Measurements from ENCODE around the gene TLL1.

Gene TLL1

DNA sequence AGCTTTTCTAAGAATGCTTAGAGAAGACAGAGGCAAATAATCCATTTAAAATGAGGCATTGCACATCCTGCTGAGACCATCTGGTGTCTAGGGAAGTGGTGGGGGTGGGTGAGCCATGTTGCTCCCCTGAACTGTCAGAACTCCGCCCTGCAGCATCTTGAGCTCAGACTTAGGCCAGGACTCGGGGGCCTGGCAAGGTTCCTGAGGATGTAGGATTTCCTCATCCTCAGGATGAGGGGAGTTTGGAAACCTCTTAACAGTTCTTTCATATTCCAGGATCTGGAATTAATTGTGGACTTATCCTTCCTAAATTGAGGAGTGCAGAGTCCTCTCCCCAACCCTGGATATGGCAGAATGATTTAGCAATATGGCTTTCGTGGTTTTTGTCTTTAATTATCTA is 6.6 kb downstream of the TLL1 start:
- Histone ChIP-seq H3K4me2 (ENCODE audit: low read length) (no peak overlapping the region), H3K79me2 (ENCODE audit: low read length) (no peaks in the 10 kb centered on the region), H3K4me3 (ENCODE audit: low read length) (no peak overlapping the region), H3K4me1 (ENCODE audit: low read length) (no peaks in the 10 kb centered on the region), H3K36me3 (replicated peaks; ENCODE audit: low read depth, low read length) (no peaks in the 10 kb centered on the region), H2AFZ (ENCODE audit: low read depth, low read length) (no peak overlapping the region), H4K20me1 (ENCODE audit: insufficient read depth, low read length) (no peaks in the 10 kb centered on the region), H3K27me3 (ENCODE audit: low read depth, low read length) (no peaks in the 10 kb centered on the region), H3K9me3 (ENCODE audit: insufficient read depth, low read length) (no peaks in the 10 kb centered on the region; the same call in 1 of the 2 replicates), H3K9ac (ENCODE audit: low read length) (no peak overlapping the region), H3K27ac (ENCODE audit: low read length) (no peak overlapping the region)
- no peak for TF ChIP-seq EZH2phosphoT487 (IDR thresholded peaks at IDR 0.05; ENCODE audit: low read depth)
- TF ChIP-seq, protein P1, sequence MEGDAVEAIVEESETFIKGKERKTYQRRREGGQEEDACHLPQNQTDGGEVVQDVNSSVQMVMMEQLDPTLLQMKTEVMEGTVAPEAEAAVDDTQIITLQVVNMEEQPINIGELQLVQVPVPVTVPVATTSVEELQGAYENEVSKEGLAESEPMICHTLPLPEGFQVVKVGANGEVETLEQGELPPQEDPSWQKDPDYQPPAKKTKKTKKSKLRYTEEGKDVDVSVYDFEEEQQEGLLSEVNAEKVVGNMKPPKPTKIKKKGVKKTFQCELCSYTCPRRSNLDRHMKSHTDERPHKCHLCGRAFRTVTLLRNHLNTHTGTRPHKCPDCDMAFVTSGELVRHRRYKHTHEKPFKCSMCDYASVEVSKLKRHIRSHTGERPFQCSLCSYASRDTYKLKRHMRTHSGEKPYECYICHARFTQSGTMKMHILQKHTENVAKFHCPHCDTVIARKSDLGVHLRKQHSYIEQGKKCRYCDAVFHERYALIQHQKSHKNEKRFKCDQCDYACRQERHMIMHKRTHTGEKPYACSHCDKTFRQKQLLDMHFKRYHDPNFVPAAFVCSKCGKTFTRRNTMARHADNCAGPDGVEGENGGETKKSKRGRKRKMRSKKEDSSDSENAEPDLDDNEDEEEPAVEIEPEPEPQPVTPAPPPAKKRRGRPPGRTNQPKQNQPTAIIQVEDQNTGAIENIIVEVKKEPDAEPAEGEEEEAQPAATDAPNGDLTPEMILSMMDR (IDR thresholded peaks at IDR 0.05; ENCODE audit: low read depth, low read length), result no peak

DNA sequence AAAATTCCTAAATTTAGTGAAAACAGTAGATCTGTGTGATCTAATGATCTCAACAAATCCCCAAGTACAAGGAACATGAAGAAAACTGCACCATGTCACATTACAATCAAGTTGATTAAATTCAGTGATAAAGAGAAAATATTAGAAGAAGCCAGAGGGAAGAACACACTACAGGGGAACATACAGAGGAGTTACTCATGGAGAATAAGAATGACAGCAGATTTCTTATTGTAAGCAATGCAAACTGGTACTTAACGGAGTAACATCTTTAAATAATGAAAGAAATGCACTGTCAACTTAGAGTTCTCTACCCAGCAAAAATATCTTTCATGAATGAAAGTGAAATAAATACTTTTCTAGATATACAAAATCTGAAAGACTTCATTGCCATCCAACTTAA is 21.1 kb downstream of the TLL1 start:
- Histone ChIP-seq H2AFZ (ENCODE audit: low read depth, low read length) (no peak overlapping the region), H4K20me1 (ENCODE audit: insufficient read depth, low read length) (no peaks in the 10 kb centered on the region), H3K27ac (ENCODE audit: low read length) (no peak overlapping the region), H3K4me1 (ENCODE audit: low read length) (no peaks in the 10 kb centered on the region), H3K4me2 (ENCODE audit: low read length) (no peak overlapping the region), H3K4me3 (ENCODE audit: low read length) (no peak overlapping the region), H3K36me3 (replicated peaks; ENCODE audit: low read depth, low read length) (no peaks in the 10 kb centered on the region), H3K27me3 (ENCODE audit: low read depth, low read length) (no peaks in the 10 kb centered on the region), H3K9me3 (ENCODE audit: insufficient read depth, low read length) (no peaks in the 10 kb centered on the region), H3K79me2 (ENCODE audit: low read length) (no peaks in the 10 kb centered on the region), H3K9ac (ENCODE audit: low read length) (no peak overlapping the region)
- TF ChIP-seq, protein P1 (IDR thresholded peaks at IDR 0.05; ENCODE audit: low read depth, low read length), result no peak
- no peak for TF ChIP-seq EZH2phosphoT487 (IDR thresholded peaks at IDR 0.05; ENCODE audit: low read depth)

DNA sequence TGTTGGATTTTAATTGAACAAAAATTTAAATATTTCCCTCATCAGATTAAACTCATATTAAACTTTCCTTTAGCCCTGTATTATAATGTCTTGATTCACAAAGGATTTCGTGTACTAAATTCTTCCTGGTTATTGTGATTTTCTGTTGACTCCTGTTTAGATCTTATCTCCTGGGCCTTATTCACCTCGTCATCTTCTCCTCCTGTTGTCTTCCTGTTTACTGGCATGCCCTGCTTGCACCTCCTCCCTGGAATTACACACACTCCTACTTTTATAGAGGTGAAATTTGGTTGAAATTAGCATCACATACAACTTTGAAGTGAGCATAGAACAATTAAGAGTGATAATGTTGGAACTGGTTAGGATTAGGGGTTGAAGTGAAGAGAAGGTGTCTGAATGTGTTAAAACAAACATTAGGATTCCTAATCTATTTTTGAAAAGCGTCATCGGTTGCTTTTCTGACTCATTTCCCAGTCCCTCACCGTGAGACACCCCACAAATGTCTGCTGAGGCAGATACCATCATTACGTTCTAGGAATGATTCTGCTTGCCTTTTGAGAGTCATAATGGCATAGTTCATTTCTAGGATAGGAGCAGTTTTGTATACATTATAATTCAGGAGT is 32.5 kb downstream of the TLL1 start:
- Histone ChIP-seq H3K9me3 (ENCODE audit: insufficient read depth, low read length) (no peaks in the 10 kb centered on the region), H3K36me3 (replicated peaks; ENCODE audit: low read depth, low read length) (no peaks in the 10 kb centered on the region), H3K27me3 (ENCODE audit: low read depth, low read length) (no peaks in the 10 kb centered on the region), H2AFZ (ENCODE audit: low read depth, low read length) (peak overlapping the region; percentile 24; the same call in 1 of the 2 replicates), H3K4me3 (ENCODE audit: low read length) (no peak overlapping the region), H3K4me1 (ENCODE audit: low read length) (no peaks in the 10 kb centered on the region), H3K9ac (ENCODE audit: low read length) (no peak overlapping the region), H3K4me2 (ENCODE audit: low read length) (no peak overlapping the region), H3K79me2 (ENCODE audit: low read length) (no peaks in the 10 kb centered on the region), H4K20me1 (ENCODE audit: insufficient read depth, low read length) (no peaks in the 10 kb centered on the region), H3K27ac (ENCODE audit: low read length) (no peak overlapping the region)
- no peak for TF ChIP-seq EZH2phosphoT487 (IDR thresholded peaks at IDR 0.05; ENCODE audit: low read depth)
- TF ChIP-seq, protein P1 (IDR thresholded peaks at IDR 0.05; ENCODE audit: low read depth, low read length), result no peak

DNA sequence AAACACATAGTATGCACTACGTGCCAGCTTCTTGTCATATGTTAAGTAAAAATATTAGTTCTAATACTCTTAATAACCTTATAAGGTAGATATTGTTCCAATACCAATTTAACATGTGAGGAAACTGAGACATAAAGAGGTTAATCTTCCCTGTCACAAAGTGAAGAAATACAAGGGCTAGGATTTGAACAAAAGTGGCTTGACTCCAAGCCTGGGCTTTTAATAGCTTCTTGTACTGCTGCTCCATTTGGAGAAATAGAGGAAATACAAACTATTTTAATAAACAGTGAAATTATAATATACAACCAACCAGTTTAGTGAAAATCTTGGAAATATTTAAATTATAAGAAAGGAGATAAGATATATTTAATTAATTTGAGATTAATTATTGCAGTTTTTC is 33.2 kb downstream of the TLL1 start:
- no peaks in the 10 kb centered on the region for H3K27me3 ChIP-seq (ENCODE audit: low read depth, low read length)
- H3K79me2 ChIP-seq (ENCODE audit: low read length), result no peaks in the 10 kb centered on the region
- H3K4me2 ChIP-seq (ENCODE audit: low read length), result no peak overlapping the region
- H2AFZ ChIP-seq (ENCODE audit: low read depth, low read length), result no peak overlapping the region
- no peaks in the 10 kb centered on the region for H3K36me3 ChIP-seq (replicated peaks; ENCODE audit: low read depth, low read length)
- H3K27ac ChIP-seq (ENCODE audit: low read length), result no peak overlapping the region
- H4K20me1 ChIP-seq (ENCODE audit: insufficient read depth, low read length), result no peaks in the 10 kb centered on the region
- H3K4me1 ChIP-seq (ENCODE audit: low read length), result no peaks in the 10 kb centered on the region
- no peak for TF ChIP-seq EZH2phosphoT487 (IDR thresholded peaks at IDR 0.05; ENCODE audit: low read depth)
- TF ChIP-seq, protein P1 (IDR thresholded peaks at IDR 0.05; ENCODE audit: low read depth, low read length), result no peak
- H3K9me3 ChIP-seq (ENCODE audit: insufficient read depth, low read length), result no peaks in the 10 kb centered on the region
- no peak overlapping the region for H3K4me3 ChIP-seq (ENCODE audit: low read length)
- H3K9ac ChIP-seq (ENCODE audit: low read length), result no peak overlapping the region
